ENCODE measurements around the gene GRID1.
"Not testable (repeated sequence)": the region's sequence is repeated elsewhere in the genome, so short reads cannot be mapped to it uniquely, and the experiment has no call there.

The GRID1 gene

DNA sequence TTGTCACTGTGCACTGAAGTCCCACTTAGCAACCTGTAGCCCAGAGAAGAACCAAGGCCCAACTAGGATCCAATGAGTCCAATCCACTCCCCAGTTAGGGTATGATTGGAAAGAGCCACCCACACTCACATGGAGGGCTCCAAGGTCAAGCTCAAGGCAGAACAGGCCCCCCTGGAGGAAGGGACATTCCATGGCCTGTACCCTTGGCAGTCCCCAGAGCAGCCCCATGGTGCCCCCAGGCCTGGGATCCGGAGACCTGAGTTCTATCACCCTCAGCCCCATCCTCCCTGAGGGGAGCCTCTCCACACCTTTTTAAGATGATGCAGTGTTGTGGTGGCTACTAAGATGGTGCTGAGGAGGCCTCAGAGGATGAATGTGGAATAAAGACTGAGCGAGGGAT, 231.4 kb downstream of the GRID1 start:
- DNase-seq (ENCODE audit: low read depth): no peak

GRCh38 chr10:86130737-86131475, 235.7 kb downstream of the GRID1 start:
- no peak for DNase-seq (ENCODE audit: low read depth)

DNA sequence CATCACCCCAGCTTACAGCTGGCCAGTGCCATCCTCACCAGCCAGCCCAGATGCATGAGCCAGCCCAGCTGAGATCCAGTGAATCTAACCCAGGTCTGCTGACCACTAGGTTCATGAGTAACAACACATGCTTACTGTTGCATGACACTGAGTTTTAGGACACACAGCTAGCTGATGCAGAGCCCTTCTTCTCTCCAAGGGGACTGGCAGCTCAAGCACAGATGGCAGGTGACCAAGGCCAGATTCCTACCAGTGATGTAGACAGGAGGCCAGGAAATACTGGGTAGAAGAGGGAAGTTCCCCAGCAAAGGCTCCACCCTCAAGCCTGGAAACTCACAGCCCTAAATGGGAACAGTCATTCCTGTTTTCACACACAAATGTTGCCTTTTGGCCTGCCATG, 236.6 kb downstream of the GRID1 start:
- no peak for DNase-seq (ENCODE audit: low read depth)

GRCh38 chr10:86128360-86128759, 238.2 kb downstream of the GRID1 start:
- no peak for DNase-seq (ENCODE audit: low read depth)

DNA sequence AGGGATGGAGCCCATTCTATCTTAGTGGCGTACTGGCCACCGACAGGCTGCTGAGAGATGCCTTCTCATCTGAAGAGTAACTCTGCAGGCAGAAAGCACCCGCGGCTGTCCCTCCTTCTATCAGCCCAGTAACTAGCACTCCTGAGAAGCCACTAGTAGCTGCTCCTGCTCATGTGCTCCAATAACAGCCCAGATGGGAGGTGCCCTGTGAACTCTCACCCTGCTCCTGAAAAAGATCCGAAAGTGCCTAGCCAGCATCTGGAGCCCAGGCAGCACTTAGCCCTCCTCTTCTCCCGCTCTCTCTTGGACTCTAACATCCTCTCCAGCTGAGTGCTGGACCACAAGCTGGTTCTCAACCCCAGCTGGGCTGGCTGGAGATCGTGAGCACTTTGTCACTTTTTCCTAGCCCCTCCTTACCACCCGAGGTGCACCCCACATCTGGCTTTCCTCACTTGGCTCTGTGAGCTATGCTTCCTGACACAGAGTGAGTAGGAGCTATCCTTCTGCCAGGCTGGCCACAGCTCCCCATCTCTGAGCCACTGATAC, 239.2 kb downstream of the GRID1 start:
- DNase-seq (ENCODE audit: low read depth): no peak

DNA sequence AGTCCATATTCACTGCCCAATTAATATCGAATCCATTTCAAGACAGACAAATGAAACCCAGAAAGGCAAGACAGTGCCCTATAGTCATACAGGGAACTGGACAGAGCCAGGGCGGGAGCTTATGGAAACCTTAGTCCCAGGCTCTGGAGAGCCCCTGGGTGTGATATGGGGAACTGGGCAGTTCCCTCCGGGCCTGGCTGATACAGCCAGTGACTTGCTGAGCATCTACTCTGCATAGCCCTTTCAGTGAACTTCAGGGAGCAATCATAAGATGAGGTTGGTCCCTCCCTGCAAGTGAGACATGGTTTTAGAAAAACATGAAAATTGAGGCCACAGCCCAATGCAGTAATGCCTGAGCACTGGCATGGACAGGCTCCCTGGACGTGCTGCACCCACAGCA, 241.9 kb downstream of the GRID1 start:
- no peak for DNase-seq (ENCODE audit: low read depth)

DNA sequence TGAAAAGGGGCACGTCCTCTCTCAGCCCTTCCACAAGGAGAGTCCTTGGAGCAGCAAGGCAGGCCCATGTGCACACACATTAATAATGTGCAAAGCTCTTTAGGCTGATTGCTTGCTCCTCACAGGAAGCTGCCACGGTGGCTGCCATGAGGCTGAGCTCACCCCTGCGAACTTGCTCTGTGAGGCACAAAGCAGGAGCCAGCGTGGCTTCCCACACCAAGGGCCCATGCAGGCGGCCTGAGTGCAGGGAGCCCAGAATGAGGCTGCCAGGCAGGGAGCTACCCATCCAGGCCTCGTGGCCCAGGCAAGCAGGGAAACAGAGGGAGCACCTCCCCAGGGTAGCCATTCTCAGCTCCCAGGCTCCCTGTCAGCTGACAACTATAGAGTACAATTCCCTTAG, 242.9 kb downstream of the GRID1 start:
- DNase-seq (ENCODE audit: low read depth): no peak

DNA sequence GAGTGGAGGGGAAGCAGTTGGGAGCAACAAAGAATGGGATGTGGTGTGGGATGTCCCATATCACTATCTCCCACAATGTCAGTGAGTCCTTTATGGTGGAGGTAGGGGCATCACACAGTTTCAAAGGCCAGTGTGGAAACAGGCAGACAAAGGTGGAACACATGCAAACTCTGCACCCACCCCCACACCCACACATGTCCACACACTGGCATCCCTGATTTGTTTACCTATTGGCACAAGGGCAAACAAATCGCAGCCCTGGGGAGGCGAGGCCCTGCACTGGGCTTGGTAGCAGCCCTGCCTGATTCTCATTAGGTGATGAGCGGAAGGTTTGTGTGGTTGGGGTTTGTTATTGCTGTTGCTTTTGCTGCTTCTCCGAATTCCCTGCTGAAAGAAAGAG, 243.3 kb downstream of the GRID1 start:
- DNase-seq (ENCODE audit: low read depth): no peak

- no peak for DNase-seq (ENCODE audit: low read depth)
Measured at GRCh38 chr10:86122646-86123045, 243.9 kb downstream of the GRID1 start.

GRCh38 chr10:86121200-86121599, 245.4 kb downstream of the GRID1 start:
- DNase-seq (ENCODE audit: low read depth): no peak

- no peak for DNase-seq (ENCODE audit: low read depth)
Measured at GRCh38 chr10:86117051-86117450, 249.5 kb downstream of the GRID1 start.

DNA sequence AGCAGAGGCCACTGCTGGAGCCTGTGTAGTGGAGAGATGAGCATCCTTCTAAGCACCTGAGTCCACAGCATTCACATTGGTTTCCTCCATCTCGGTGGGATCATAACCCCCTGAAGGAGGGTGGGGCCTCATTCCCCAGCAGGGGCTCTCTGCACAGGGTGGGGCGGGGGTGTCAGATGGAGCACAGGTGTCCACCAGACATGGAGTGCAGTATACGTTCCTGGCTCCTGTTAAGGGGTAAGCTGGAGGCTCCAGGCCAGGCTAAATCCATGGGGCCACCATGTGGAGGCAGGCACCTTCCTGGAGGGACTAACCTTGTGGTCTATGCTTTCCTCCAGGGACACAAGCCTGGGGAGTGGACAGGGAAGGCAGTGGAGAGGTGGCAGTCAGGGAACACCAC, 252.6 kb downstream of the GRID1 start:
- DNase-seq (ENCODE audit: low read depth): no peak

DNA sequence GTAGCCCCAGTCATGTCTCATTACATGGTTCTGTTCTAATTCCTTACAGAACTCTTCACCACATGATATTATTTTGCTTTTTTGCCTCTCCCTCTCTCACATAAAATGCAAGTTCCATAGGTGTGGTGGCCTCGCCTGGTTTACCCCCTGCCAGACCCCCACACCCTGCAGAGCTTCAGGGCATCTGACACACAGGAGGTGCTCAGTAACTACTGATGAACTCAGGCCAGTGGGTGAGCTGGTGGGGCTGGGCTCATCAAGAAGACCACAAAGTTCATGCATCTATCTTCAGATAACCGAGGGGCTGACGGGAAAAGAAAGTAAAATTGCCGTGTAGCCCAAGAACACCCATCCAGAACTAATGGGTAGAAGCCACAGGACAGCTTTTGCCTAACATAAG, 253.1 kb downstream of the GRID1 start:
- no peak for DNase-seq (ENCODE audit: low read depth)

DNA sequence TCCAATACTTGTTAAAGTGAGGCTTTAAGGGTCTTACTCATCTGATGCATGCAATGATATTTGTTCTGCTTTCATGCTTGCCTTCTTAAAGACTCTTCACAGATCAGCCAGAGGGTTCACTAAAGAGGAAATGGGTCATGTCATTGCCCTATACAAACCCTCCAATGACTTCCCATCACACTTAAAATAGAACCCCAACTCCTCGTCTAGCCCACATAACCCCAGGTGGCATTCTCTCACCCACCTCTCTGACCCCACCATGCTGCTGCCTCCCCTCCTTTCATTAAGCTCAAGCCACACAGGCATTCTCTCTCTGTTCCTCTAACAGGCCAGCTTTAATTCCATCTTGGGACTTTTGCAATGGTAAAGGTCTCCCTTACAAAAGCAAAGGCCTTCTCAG, 253.6 kb downstream of the GRID1 start:
- DNase-seq (ENCODE audit: low read depth): no peak

- DNase-seq (ENCODE audit: low read depth): no peak
Measured at GRCh38 chr10:86111902-86112545, 254.6 kb downstream of the GRID1 start.

DNA sequence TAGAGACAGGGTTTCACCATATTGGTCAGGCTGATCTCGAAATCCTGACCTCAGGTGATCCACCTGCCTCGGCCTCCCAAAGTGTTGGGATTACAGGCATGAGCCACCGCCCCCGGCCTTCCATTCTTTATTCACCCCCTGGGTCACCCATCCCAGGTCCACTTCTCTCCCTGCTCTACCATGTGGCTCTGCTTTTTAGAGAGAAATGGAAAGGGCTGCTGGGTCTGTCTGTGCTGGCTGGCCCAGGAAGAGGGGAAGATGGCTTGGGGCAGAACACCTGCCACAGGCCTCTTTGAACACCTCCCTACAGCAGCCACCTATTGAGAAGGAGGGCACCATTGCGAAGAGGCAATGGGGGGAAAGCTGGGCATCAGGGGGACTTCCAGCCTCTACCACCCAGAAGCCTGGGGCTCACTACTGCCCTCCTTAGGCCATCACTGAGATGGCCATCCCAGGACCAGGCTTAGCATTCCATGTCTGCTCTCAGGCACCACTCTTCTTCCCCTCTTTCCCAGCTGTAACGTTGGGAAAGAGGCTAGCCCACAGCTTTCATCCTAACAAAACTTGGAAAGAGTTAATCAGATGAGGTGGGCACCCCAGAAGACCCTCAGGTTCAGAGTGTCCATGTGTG, 256.3 kb downstream of the GRID1 start:
- no peak for DNase-seq (ENCODE audit: low read depth)

- DNase-seq (ENCODE audit: low read depth): no peak
Measured at GRCh38 chr10:86109421-86109820, 257.2 kb downstream of the GRID1 start.

DNA sequence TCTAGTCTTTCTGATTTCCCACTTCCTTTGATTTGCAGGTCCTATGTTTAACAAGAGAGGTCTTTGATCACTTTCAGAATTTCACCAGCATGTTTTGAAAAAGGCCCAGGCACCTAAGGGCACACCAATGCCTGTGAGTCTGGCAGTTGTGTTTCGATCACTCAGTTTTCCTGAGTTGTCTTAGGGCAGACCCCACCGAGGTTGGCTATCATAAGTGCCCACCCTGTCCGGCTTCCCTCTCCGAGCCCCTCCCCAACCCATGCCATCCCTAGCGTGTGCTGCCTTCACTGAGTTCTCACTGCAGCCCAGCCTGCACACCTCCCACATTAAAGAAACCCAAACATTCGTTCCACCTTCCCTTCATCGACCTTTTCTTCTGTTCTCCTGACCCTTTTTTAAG, 257.9 kb downstream of the GRID1 start:
- no peak for DNase-seq (ENCODE audit: low read depth)

- DNase-seq (ENCODE audit: low read depth): not testable (repeated sequence)
Measured at GRCh38 chr10:86107611-86108310, 258.8 kb downstream of the GRID1 start.

GRCh38 chr10:86107131-86107530, 259.5 kb downstream of the GRID1 start:
- no peak for DNase-seq (ENCODE audit: low read depth)

- no peak for DNase-seq (ENCODE audit: low read depth)
Measured at GRCh38 chr10:86106616-86107015, 260.0 kb downstream of the GRID1 start.

DNA sequence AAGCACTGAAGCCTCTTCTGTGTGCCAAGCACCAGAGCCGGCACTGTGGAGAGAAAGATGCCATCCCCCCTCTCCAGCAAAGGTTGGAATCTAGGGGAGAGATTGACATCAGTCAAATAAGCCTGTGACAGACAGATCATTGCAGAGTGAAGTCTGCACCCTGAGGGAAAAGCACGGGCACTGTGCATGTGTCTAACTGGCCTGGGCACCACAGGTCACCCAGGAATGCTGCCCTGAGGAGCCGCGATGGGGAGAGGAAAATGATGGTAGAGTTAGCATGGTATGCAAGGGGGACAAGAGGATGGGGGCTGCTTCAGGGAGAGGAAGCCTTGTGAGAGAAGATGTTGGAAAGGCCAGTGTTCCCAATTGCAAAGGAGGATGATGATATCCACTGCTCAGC, 261.0 kb downstream of the GRID1 start:
- DNase-seq (ENCODE audit: low read depth): no peak

- no peak for DNase-seq (ENCODE audit: low read depth)
Measured at GRCh38 chr10:86105181-86105580, 261.4 kb downstream of the GRID1 start.

Data from stimulated activated CD8-positive, alpha-beta memory T cell treated with anti-CD3 and anti-CD28 coated beads, Interleukin-15, amount 100 ng/mL, for 24 hours (primary cell).